H1 (cell line): Measurements from ENCODE around the gene SLC6A6. TPM values are rescaled to one million over a fixed set of nuclear protein-coding genes. Genes with fewer than 3 reads are reported as not detected.

Source experiments
- CTCF ChIA-PET: fragments of 300-600 bp; sonication (Branson Sonifier 250); formaldehyde crosslinking; loops from one replicate; lab custom pipeline; 2021; ENCODE audit not compliant: partially characterized antibody; lab: Charles Lee
- POLR2A ChIA-PET: fragments of 300-600 bp; sonication (Branson Sonifier 250); formaldehyde crosslinking; loops from one replicate; lab custom pipeline; 2021; ENCODE audit warnings: inconsistent platforms; ENCODE audit not compliant: partially characterized antibody; lab: Charles Lee
- DNase-seq, 2 experiments: peaks; one replicate each; pipeline versions ENCODE4 v3.0.0 to v3.0.0-alpha.2; 2010 to 2022; ENCODE audit warnings: low spot score in 2 of 2, low read depth in 1 of 2, mixed read lengths in 1 of 2
- FAIRE-seq: peaks from 2 replicates; lab custom pipeline; 2011; peaks lifted over from hg19 to GRCh38; lab: Jason Lieb, UNC
- H2AFZ ChIP-seq: 2 replicates; pipeline ENCODE4 v1.8.1; 2012; ENCODE audit warnings: low read length, inconsistent platforms
- H2AK5ac ChIP-seq: 2 replicates; pipeline ENCODE4 v1.6.1; 2013; ENCODE audit warnings: low read depth, low read length
- H2BK120ac ChIP-seq: replicated peaks from 2 replicates; pipeline ENCODE3; 2013; ENCODE audit warnings: low read depth, low read length, inconsistent platforms
- H2BK12ac ChIP-seq: 2 replicates; pipeline ENCODE4 v1.6.1; 2013; ENCODE audit warnings: low read depth, low read length
- H2BK15ac ChIP-seq: 2 replicates; pipeline ENCODE4 v1.6.1; 2013; ENCODE audit warnings: low read length
- H2BK20ac ChIP-seq: 2 replicates; pipeline ENCODE4 v1.6.1; 2013; ENCODE audit warnings: low read length
- H2BK5ac ChIP-seq: 2 replicates; pipeline ENCODE4 v1.6.1; 2013; ENCODE audit warnings: low read depth, low read length
- H3K14ac ChIP-seq: 2 replicates; pipeline ENCODE4 v1.6.1; 2013; ENCODE audit warnings: inconsistent platforms; ENCODE audit not compliant: insufficient read length
- H3K18ac ChIP-seq: 2 replicates; pipeline ENCODE4 v1.6.1; 2013; ENCODE audit warnings: low read length; ENCODE audit errors: extremely low read depth
- H3K23ac ChIP-seq: 2 replicates; pipeline ENCODE4 v1.6.1; 2013; ENCODE audit warnings: inconsistent platforms; ENCODE audit not compliant: insufficient read length
- H3K23me2 ChIP-seq: 2 replicates; pipeline ENCODE4 v1.6.1; 2013; ENCODE audit warnings: low read depth, low read length
- H3K27ac ChIP-seq: 2 replicates; pipeline ENCODE4 v1.6.1; 2011; ENCODE audit warnings: low read depth, low read length, inconsistent platforms
- H3K27me3 ChIP-seq, 4 experiments: replicated peaks in 1 of 4; 1 replicate in 1 of 4; 2 replicates in 3 of 4; pipeline versions ENCODE4 v1.6.1 to v1.8.1; 2011 to 2013; ENCODE audit warnings: low read length in 3 of 4, mild to moderate bottlenecking in 3 of 4, inconsistent platforms in 2 of 4, mixed read lengths in 2 of 4, moderate library complexity in 1 of 4; ENCODE audit not compliant: control insufficient read depth in 3 of 4, insufficient read depth in 3 of 4; ENCODE audit errors: extremely low read depth in 1 of 4
- H3K36me3 ChIP-seq, 4 experiments: 2 replicates each; pipeline versions ENCODE4 v1.6.1 to v1.8.1; 2011 to 2013; ENCODE audit warnings: mild to moderate bottlenecking in 4 of 4, low read length in 3 of 4, moderate library complexity in 2 of 4, control low read depth in 1 of 4, inconsistent platforms in 1 of 4; ENCODE audit not compliant: insufficient read depth in 4 of 4, control insufficient read depth in 2 of 4
- H3K4ac ChIP-seq: replicated peaks from 2 replicates; pipeline ENCODE3; 2013; ENCODE audit warnings: low read length, low read depth, mixed read lengths, inconsistent platforms; ENCODE audit not compliant: insufficient read length
- H3K4me1 ChIP-seq, 4 experiments: replicated peaks in 1 of 4; 1 replicate in 1 of 4; 2 replicates in 3 of 4; pipeline versions ENCODE4 v1.6.1 to v1.8.1; 2011 to 2013; ENCODE audit warnings: low read length in 3 of 4, inconsistent platforms in 2 of 4, mixed read lengths in 1 of 4; ENCODE audit not compliant: insufficient read depth in 4 of 4, control insufficient read depth in 3 of 4
- H3K4me2 ChIP-seq, 2 experiments: 2 replicates each; pipeline versions ENCODE4 v1.6.1 to v1.8.1; 2011 to 2013; ENCODE audit warnings: low read depth in 2 of 2, low read length in 2 of 2, control low read depth in 1 of 2, inconsistent platforms in 1 of 2, mild to moderate bottlenecking in 1 of 2; ENCODE audit not compliant: insufficient read depth in 1 of 2
- H3K4me3 ChIP-seq, 4 experiments: fragments of 200-600, 300-600 bp in 1 of 4; sonication (generic), shearing (Covaris generic), sonication (Bioruptor Twin) in 1 of 4; 2 replicates each; pipeline versions ENCODE4 v1.5.1 to v1.8.1; 2011 to 2016; ENCODE audit warnings: low read length in 4 of 4, low read depth in 3 of 4, control low read depth in 2 of 4, inconsistent platforms in 2 of 4, mild to moderate bottlenecking in 2 of 4, mixed read lengths in 1 of 4, moderate library complexity in 1 of 4; ENCODE audit not compliant: insufficient read depth in 2 of 4; ENCODE audit errors: extremely low read depth in 1 of 4
- H3K56ac ChIP-seq: replicated peaks from 2 replicates; pipeline ENCODE3; 2013; ENCODE audit warnings: low read depth, mild to moderate bottlenecking, mixed read lengths, low read length, inconsistent platforms; ENCODE audit not compliant: insufficient read length
- H3K79me1 ChIP-seq: 2 replicates; pipeline ENCODE4 v1.6.1; 2013; ENCODE audit warnings: low read depth, low read length, control low read depth
- H3K79me2 ChIP-seq, 2 experiments: 2 replicates each; pipeline versions ENCODE4 v1.6.1 to v1.8.1; 2012 to 2013; ENCODE audit warnings: low read length in 2 of 2, mild to moderate bottlenecking in 2 of 2, inconsistent platforms in 1 of 2; ENCODE audit not compliant: insufficient read depth in 2 of 2, control insufficient read depth in 1 of 2
- H3K9ac ChIP-seq, 4 experiments: replicated peaks in 1 of 4; 1 replicate in 1 of 4; 2 replicates in 3 of 4; pipeline versions ENCODE4 v1.6.1 to v1.8.1; 2011 to 2013; ENCODE audit warnings: low read depth in 3 of 4, low read length in 3 of 4, control low read depth in 2 of 4, mild to moderate bottlenecking in 2 of 4, moderate library complexity in 2 of 4, inconsistent platforms in 1 of 4; ENCODE audit errors: extremely low read depth in 1 of 4
- H3K9me3 ChIP-seq, 2 experiments: 2 replicates each; pipeline versions ENCODE4 v1.6.1 to v1.8.1; 2012 to 2013; ENCODE audit warnings: mild to moderate bottlenecking in 2 of 2, moderate library complexity in 2 of 2, control low read depth in 1 of 2, inconsistent platforms in 1 of 2, low read depth in 1 of 2, low read length in 1 of 2, mixed read lengths in 1 of 2; ENCODE audit not compliant: insufficient read depth in 2 of 2
- H4K20me1 ChIP-seq, 2 experiments: replicated peaks in 1 of 2; 2 replicates each; pipeline versions ENCODE3 to v1.8.1; 2011 to 2013; ENCODE audit warnings: inconsistent platforms in 2 of 2, low read length in 2 of 2, mild to moderate bottlenecking in 1 of 2; ENCODE audit not compliant: insufficient read depth in 2 of 2, control insufficient read depth in 1 of 2
- H4K5ac ChIP-seq: 2 replicates; pipeline ENCODE4 v1.6.1; 2013; ENCODE audit warnings: low read length, low read depth, mixed read lengths, inconsistent platforms; ENCODE audit not compliant: insufficient read length
- H4K8ac ChIP-seq: 2 replicates; pipeline ENCODE4 v1.8.0; 2013; ENCODE audit warnings: mild to moderate bottlenecking, moderate library complexity, low read length, inconsistent platforms; ENCODE audit not compliant: insufficient read depth; ENCODE audit errors: extremely low read depth
- H4K91ac ChIP-seq: replicated peaks from 2 replicates; pipeline ENCODE3; 2013; ENCODE audit warnings: low read length, mixed read lengths, inconsistent platforms; ENCODE audit not compliant: insufficient read length
- ASH2L ChIP-seq: fragments of 200-600, 300-600 bp; sonication (generic); IDR thresholded peaks from one replicate; pipeline ENCODE4 v1.7.1; 2017; ENCODE audit warnings: low read length
- CBX5 ChIP-seq: fragments of 300-800, 300-1000 bp; sonication (generic); IDR thresholded peaks from 2 replicates; pipeline ENCODE4 v1.7.1; 2016; ENCODE audit warnings: antibody characterized with exemption, low read length, low read depth
- CHD2 ChIP-seq: IDR thresholded peaks from 2 replicates; pipeline ENCODE4 v1.6.1; 2012; ENCODE audit warnings: low read length, improper control_type of control experiment
- CREB1 ChIP-seq: IDR thresholded peaks from 2 replicates; pipeline ENCODE4 v1.6.1; 2012; ENCODE audit warnings: inconsistent platforms
- EZH2 ChIP-seq: fragments of 200-600 bp; sonication (generic); IDR thresholded peaks from 2 replicates; pipeline ENCODE4 v1.7.1; 2012; ENCODE audit warnings: low read depth, mild to moderate bottlenecking, moderate library complexity, low read length, inconsistent platforms; ENCODE audit not compliant: severe bottlenecking
- GTF2F1 ChIP-seq: IDR thresholded peaks from 2 replicates; pipeline ENCODE4 v1.6.1; 2012; ENCODE audit warnings: low read depth, low read length, improper control_type of control experiment, borderline replicate concordance
- SIX5 ChIP-seq: IDR thresholded peaks from 2 replicates; pipeline ENCODE4 v1.6.1; 2011; ENCODE audit warnings: mild to moderate bottlenecking, low read depth, low read length
- WGBS, 2 experiments: shearing (Covaris generic) in 1 of 2; methylation state at CpG; one replicate each; pipeline versions ENCODE4 v1.1.6 to v1.1.7; 2013 to 2015; ENCODE audit warnings: low lambda C conversion rate in 2 of 2, mixed read lengths in 2 of 2, inconsistent platforms in 1 of 2, low coverage in 1 of 2, missing lambda C conversion rate in 1 of 2; ENCODE audit not compliant: insufficient replicate concordance in 2 of 2, insufficient coverage in 1 of 2, insufficient read length in 1 of 2; ENCODE audit errors: extremely low coverage in 1 of 2, missing lambda C conversion rate in 1 of 2; 5-methylcytosine and 5-hydroxymethylcytosine counted together
- polyA plus RNA-seq, 7 experiments: library from polyadenylated mRNA; depleted of rRNA in 3 of 7; stranded (reverse) in 5 of 7; unstranded in 2 of 7; fragments of >200 nt in 5 of 7; fragments of 200-250 nt in 2 of 7; gene quantifications; 1 replicate in 5 of 7; 2 replicates in 1 of 7; 4 replicates in 1 of 7; pipeline versions ENCODE4 v1.2.1 to v1.2.3, GENCODE V29; 2011 to 2013; ENCODE audit warnings: missing spikeins in 2 of 7, mixed read lengths in 2 of 7
- total RNA-seq: library from RNA; stranded (reverse); fragmentation: NEBNext Ultra II Directional; extraction: Animal tissue kit (Norgen Biotek cat#: 25700); gene quantifications from 2 replicates; pipeline ENCODE4 v1.2.1, GENCODE V29; 2021

SLC6A6 gene
- total and polyA plus RNA-seq, 2 of the 8 experiments (the other 6 are each of a cell fraction or from before 2014, with no cell fraction given), result 66.2 to 144 TPM

GRCh38 chr3:14357463-14357862, 44.9 kb upstream of the SLC6A6 start:
- no peak overlapping the region for H2BK20ac ChIP-seq
- TF ChIP-seq SIX5, result no peak
- no peak for TF ChIP-seq ASH2L
- no peak for TF ChIP-seq GTF2F1
- TF ChIP-seq CBX5, result no peak
- TF ChIP-seq CREB1, result no peak
- no peak for TF ChIP-seq CHD2
- TF ChIP-seq EZH2, result no peak
- TF ChIP-seq, all 59 proteins: peak for 0
- no peak overlapping the region for H3K4me3 ChIP-seq
- H4K91ac ChIP-seq, result no peak overlapping the region
- no peak overlapping the region for H3K56ac ChIP-seq
- H3K23ac ChIP-seq, result no peak overlapping the region
- H3K14ac ChIP-seq, result no peak overlapping the region
- no peak overlapping the region for H3K18ac ChIP-seq
- H3K4ac ChIP-seq, result no peak overlapping the region
- 87% methylated on average over 1 of the region's 1 CpG; no CpG with 5 or more reads in 1 of the 2 experiments for WGBS, 2 experiments
- no peak overlapping the region for H2AK5ac ChIP-seq
- no peaks in the 10 kb centered on the region for H3K36me3 ChIP-seq
- POLR2A ChIA-PET, result interaction anchor here (0.8 to 1.2 kb wide), 2 partner anchors 14 to 28 kb away, joined by 4 read pairs; no protein-coding TSS in a partner anchor
- no peaks in the 10 kb centered on the region for H3K79me1 ChIP-seq
- DNase-seq, result no peak
- no peak overlapping the region for H2BK120ac ChIP-seq
- H4K8ac ChIP-seq, result no peak overlapping the region
- no peaks in the 10 kb centered on the region for H3K27me3 ChIP-seq
- no peaks in the 10 kb centered on the region for H3K9me3 ChIP-seq
- CTCF ChIA-PET, result interaction anchor here (0.6 to 4.2 kb wide), 14 partner anchors 9 to 128 kb away, joined by 3 to 19 read pairs (median 5); no protein-coding TSS in a partner anchor
- H2BK15ac ChIP-seq, result no peak overlapping the region
- no peak overlapping the region for H3K27ac ChIP-seq
- no peak overlapping the region for H3K9ac ChIP-seq
- no peaks in the 10 kb centered on the region for H4K20me1 ChIP-seq
- H2AFZ ChIP-seq, result no peak overlapping the region
- H4K5ac ChIP-seq, result no peak overlapping the region
- no peak overlapping the region for H2BK12ac ChIP-seq
- H2BK5ac ChIP-seq, result no peak overlapping the region
- no peak for FAIRE-seq
- H3K4me2 ChIP-seq, result no peak overlapping the region
- H3K23me2 ChIP-seq, result no peaks in the 10 kb centered on the region
- no peaks in the 10 kb centered on the region for H3K79me2 ChIP-seq
- H3K4me1 ChIP-seq, result peaks cover 0 to 10% (median 3%) of the 10 kb centered on the region in 4 experiments; a peak in 6 of 7 replicates
